KBM-7 (cell line): Measurements from ENCODE around the gene E2F4.

ENCODE experiments used
- DNase-seq: peaks from one replicate; pipeline ENCODE4 v3.0.0-alpha.2; 2015
- in situ Hi-C: fragments of 300-500 bp; cut with MboI; formaldehyde crosslinking; loops from 2 replicates; pipeline ENCODE4 v1.14.3; 2020; ENCODE audit warnings: low sequenced_read_pairs, low pct_unique_long_range_greater_than_20kb, mixed read lengths

E2F4 gene

DNA sequence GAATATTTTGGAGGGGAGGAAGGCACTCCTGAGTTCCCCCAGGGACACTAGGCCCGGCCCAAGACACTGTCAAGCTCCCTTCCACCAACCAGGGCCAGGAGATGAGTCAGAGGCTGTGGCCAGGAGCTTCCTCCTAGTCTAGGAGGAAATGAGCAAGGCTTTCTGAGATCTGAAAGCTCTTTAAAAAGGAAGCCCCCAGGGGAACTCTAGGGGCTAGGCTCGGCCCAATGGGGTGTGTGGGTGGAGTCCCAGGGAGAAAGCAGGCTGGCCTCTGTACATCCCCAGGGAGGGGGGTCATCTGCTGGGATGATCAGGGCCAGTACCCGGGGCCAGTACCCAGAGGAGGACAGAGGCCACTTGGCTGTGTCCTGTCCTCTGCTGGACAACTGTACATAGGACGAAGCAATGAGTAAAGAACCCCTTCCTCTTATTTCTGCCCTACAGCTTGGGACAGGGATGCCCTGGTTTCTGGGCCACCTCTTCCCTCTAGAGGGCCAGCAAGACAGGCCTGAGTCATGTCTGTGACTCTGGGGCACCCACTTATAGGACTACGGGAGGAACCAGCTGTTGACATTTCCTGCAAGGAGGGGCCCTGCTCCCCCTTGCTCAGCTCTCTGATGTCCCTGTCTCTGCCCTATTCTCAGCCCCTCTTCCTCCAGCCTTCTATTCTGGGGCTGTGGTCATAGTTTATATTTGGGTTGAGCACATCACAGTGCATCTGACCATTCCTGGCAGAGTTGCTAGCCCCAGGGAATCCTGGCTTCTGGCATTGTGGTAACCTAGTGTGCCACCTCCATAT, 52.6 kb downstream of the E2F4 start:
- peak; percentile 89 for DNase-seq

DNA sequence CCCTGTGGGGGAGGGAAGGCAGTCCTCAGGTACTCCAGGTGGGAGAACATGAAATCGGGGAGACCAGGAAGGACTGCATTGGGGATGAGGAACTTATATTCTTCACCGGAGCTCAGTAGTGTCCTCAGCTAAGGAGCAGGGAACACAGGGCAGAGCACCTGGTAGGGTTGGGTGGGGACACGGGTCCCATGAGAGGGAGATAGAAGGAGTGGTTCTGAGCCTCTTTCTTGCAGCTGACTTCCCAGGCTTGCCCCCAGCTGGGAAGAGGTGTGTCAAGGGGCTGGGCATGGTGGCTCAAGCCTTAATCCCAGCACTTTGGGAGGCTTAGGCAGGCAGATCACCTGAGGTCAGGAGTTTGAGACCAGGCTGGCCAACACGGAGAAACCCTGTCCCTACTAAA, 53.2 kb downstream of the E2F4 start:
- in situ Hi-C loops: no loop called here

More for the DNA sequence above, 52.6 kb downstream of the E2F4 start:
- in situ Hi-C loops: no loop called here

DNA sequence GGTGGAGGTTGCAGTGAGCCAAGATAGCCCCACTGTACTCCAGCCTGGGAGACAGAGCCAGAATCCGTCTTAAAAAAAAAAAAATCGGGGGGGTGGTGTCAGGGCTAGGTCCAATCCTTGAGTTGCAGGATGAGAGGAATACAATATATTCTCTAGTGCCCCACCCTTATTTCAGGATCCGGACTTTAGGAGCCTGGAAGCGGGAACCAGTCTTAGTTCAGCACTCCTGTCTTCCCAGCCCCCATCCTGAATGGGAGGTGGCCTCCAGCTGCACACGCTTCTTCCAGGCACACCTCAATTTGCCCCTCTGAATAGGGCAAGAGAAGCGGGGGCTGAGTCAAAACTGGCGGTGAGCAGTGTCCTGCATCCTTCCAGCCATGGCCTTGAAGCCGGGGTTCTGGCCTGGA, 53.7 kb downstream of the E2F4 start:
- in situ Hi-C loops: no loop called here
- DNase-seq: no peak

More for the DNA sequence above, 53.2 kb downstream of the E2F4 start:
- DNase-seq: no peak

DNA sequence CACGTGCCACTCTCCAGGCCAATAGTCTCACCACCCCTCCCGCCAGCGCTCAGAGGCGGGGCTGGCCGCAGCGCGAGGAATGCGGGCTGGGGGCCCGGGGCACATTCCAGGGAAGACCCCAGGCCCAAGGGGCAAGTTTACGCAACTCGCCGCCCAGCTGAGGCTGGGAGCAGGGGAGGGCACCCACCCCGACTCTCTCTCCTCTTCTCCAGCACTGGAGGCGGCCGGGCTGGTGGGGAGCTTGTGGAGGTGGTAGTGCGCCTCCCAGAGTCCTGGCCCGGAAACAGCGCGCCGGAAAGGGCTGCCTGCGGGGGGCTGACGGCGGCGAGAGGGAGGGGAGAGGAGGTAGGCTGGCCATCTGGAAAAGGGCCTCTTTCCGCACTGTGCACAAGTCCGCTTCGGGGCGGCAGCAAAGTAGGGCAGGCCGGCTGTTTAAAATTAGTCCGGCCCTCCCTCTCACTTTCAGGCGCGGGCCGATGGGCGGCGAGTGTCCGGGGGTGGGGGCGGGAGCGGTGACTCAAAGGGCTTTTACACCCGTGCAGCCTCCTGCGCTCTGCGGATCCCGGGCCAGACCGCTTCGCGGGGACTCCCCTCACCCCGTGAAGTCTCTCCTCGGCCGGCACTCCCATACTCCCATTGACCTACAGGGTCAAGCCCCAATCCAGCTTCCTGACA, 54.3 kb downstream of the E2F4 start:
- DNase-seq: peak; percentile 90
- in situ Hi-C loops: no loop called here

DNA sequence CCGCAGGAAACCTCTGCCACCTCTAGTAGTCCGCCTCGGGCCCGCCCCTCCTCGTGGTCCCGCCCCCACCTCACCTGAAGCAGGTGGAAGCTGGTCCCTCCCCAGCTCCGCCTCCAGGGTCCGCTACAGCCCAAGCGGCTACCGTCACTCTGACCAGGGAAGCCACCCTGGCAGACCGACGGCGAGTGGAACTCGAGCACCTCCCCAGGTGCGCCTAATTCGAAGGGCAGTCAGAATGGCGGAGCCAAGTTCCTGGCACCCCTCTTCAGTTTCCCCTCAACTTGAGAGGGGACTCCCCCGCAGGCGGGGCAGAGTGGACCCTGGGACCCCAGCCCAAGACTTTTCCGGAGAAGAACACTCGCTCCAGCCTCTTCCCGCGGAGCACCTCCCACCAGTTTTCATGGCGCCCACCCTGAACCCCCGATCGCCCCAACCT, 54.8 kb downstream of the E2F4 start:
- in situ Hi-C loops: no loop called here
- DNase-seq: no peak

DNA sequence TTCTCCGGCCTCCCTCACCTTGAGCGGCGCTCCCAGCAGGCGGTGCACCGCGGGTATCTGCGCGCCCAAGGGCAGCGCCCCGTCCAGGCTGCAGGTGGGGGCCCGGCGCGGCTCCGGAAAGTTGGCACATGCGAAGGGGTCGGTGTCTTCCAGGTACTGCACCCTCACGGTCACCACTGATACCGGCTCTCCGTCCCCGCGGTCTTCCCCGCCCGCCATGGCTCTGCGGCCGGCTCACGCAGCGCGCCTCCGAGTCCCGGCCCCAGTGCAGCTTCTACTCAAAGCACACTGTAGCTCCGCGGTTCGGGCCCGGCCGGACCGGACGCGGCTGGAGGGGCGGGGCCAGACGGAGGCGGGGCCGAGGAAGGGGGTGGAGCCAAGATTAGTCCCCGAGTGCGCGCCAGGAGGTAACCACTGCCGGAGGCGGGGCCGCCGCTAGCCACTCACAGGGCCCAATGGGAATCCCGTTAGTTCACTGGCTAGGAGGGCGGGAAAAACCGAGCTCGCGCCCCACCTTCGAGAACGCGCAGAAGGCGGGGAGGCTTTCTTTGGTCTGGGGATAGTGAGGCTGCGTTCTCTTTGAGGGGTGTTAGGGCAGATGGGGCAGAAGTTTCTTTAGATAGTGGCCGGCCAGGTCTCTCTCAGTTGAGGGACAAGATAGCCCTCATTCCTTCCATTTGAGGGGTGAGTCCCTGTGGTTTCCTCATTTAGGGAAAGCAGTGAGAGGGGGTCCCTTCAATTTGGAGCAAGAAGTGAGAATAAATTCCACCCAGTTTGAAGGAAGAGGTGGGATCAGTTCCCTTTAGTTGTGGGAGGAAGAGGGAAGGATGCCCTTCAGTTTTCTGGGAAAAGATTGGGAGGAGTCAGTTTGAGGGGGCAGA, 55.5 kb downstream of the E2F4 start, which contains the start of gene FHOD1:
Gene FHOD1 (minus strand): TSS at position 290 of the 881 bp plus-strand sequence. CDS start 71 bp downstream, at position 219.
- peak; percentile 92 for DNase-seq
- in situ Hi-C loops: no loop called here

DNA sequence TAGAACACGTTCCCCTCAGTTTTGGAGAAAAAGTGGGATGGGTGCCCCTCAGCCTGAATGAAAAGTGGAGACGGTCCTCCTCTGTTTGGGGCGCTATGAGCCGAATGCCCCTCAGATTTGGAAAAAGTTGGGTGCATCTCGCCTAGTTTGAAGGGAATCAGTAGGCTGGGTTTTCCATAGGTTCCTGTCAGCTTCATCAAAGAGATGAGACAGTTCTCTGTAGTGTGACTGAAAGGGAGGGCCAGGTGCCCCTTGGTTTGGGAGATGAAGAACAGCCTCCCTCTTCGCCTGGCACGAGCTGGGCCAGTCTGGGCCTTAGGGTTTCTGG, 56.1 kb downstream of the E2F4 start:
- DNase-seq: no peak
- in situ Hi-C loops: no loop called here
